Tibial nerve (tissue), 4 donors: ENCODE data around the gene C16orf82. TPM values are rescaled to one million over a fixed set of nuclear protein-coding genes. Genes with fewer than 3 reads are reported as not detected.

ENCODE experiments used
- DNase-seq, 2 donors: peaks; one replicate each; pipeline ENCODE4 v3.0.0-alpha.2; 2019; ENCODE audit warnings: low spot score in 2 of 2
- H3K27ac ChIP-seq, 4 donors: fragments of 200-600 bp; sonication (generic) in 3 of 4; one replicate each; pipeline ENCODE4 v1.5.1; 2017 to 2019; ENCODE audit warnings: mild to moderate bottlenecking in 1 of 4
- H3K27me3 ChIP-seq, 2 donors: fragments of 200-600 bp; sonication (generic) in 1 of 2; one replicate each; pipeline versions ENCODE4 v1.5.1 to v1.6.0; 2017 to 2019
- H3K36me3 ChIP-seq, 3 donors: fragments of 200-600 bp; sonication (generic); one replicate each; pipeline ENCODE4 v1.5.1; 2018 to 2019
- H3K4me1 ChIP-seq, 4 donors: fragments of 200-600 bp; sonication (generic) in 3 of 4; one replicate each; pipeline ENCODE4 v1.5.1; 2017 to 2019
- H3K4me3 ChIP-seq, 4 donors: fragments of 200-600 bp; sonication (generic) in 3 of 4; one replicate each; pipeline ENCODE4 v1.5.1; 2017 to 2019; ENCODE audit warnings: mild to moderate bottlenecking in 1 of 4, moderate library complexity in 1 of 4
- H3K9me3 ChIP-seq, 4 donors: fragments of 200-600 bp; sonication (generic) in 3 of 4; one replicate each; pipeline ENCODE4 v1.5.1; 2017 to 2019
- CTCF ChIP-seq, 5 experiments: fragments of 200-600 bp in 3 of 5; fragments of 450-650 bp in 2 of 5; sonication (generic) in 3 of 5; IDR thresholded peaks; one replicate each; pipeline ENCODE4 v1.5.1; 2016 to 2019; ENCODE audit warnings: antibody characterized with exemption in 5 of 5, mild to moderate bottlenecking in 3 of 5, moderate library complexity in 2 of 5
- EP300 ChIP-seq, 2 donors: sonication (generic); formaldehyde crosslinking; IDR thresholded peaks; one replicate each; pipeline ENCODE4 v1.6.1; 2017; ENCODE audit warnings: antibody characterized with exemption in 2 of 2, mild to moderate bottlenecking in 1 of 2
- POLR2A ChIP-seq, 2 donors: fragments of 450-650 bp; IDR thresholded peaks; one replicate each; pipeline ENCODE4 v1.6.1; 2017; ENCODE audit warnings: antibody characterized with exemption in 2 of 2, mild to moderate bottlenecking in 2 of 2, moderate library complexity in 2 of 2
- WGBS, 2 donors: methylation state at CpG; one replicate each; pipeline ENCODE4 v1.1.5; 2018; 5-methylcytosine and 5-hydroxymethylcytosine counted together
- total RNA-seq, 4 donors: library from RNA; depleted of rRNA; stranded (reverse); fragments of >200 nt; gene quantifications; one replicate each; pipeline ENCODE4 v1.1.0, GENCODE V29; 2016

The C16orf82 gene
- not detected for total RNA-seq

GRCh38 chr16:27066668-27067537, at the start of gene C16orf82:
Gene C16orf82, plus strand, starts transcription at chr16:27066927.
- Histone ChIP-seq H3K9me3 (no peaks in the 10 kb centered on the region), H3K36me3 (no peaks in the 10 kb centered on the region), H3K4me3 (peak within 1 kb of the TSS in 1 of 4 donors; percentile 11), H3K4me1 (peaks cover 0 to 16% (median 0%) of the 10 kb centered on the region in 4 donors), H3K27ac (peak within 1 kb of the TSS in 2 of 4 donors; percentile 61 to 68), H3K27me3 (no peaks in the 10 kb centered on the region)
- WGBS, 2 donors, result 18 to 29% methylated on average over 18 to 22 of the region's 22 CpGs
- TF ChIP-seq EP300 (IDR thresholded peaks at IDR 0.05), result peak in 1 of 2 donors; percentile 45
- no peak for TF ChIP-seq CTCF (IDR thresholded peaks at IDR 0.05)
- DNase-seq, result no peak

GRCh38 chr16:27020031-27020430, 46.7 kb upstream of the C16orf82 start:
- no peak overlapping the region for H3K4me3 ChIP-seq
- no peaks in the 10 kb centered on the region for H3K36me3 ChIP-seq
- no peaks in the 10 kb centered on the region for H3K4me1 ChIP-seq
- no peaks in the 10 kb centered on the region for H3K27me3 ChIP-seq
- no peak for TF ChIP-seq CTCF (IDR thresholded peaks at IDR 0.05)
- TF ChIP-seq POLR2A (IDR thresholded peaks at IDR 0.05), result no peak
- TF ChIP-seq EP300 (IDR thresholded peaks at IDR 0.05), result no peak
- no peak overlapping the region for H3K27ac ChIP-seq
- 93 to 97% methylated on average over 2 of the region's 2 CpGs for WGBS, 2 donors
- H3K9me3 ChIP-seq, result no peaks in the 10 kb centered on the region
- DNase-seq, result no peak

- Histone ChIP-seq H3K27ac (no peak overlapping the region), H3K27me3 (no peaks in the 10 kb centered on the region), H3K4me3 (no peak overlapping the region), H3K36me3 (no peaks in the 10 kb centered on the region), H3K9me3 (no peaks in the 10 kb centered on the region), H3K4me1 (no peaks in the 10 kb centered on the region)
- 83 to 92% methylated on average over 2 of the region's 2 CpGs for WGBS, 2 donors
- DNase-seq, result no peak
- TF ChIP-seq EP300 (IDR thresholded peaks at IDR 0.05) (no peak), POLR2A (IDR thresholded peaks at IDR 0.05) (no peak), CTCF (IDR thresholded peaks at IDR 0.05) (no peak)
These were observed 42.7 kb upstream of the C16orf82 start for GRCh38 chr16:27024010-27024409.

- Histone ChIP-seq H3K4me3 (no peak overlapping the region), H3K27me3 (no peaks in the 10 kb centered on the region), H3K4me1 (no peaks in the 10 kb centered on the region), H3K27ac (no peak overlapping the region), H3K36me3 (no peaks in the 10 kb centered on the region), H3K9me3 (no peaks in the 10 kb centered on the region)
- TF ChIP-seq POLR2A (IDR thresholded peaks at IDR 0.05) (no peak), CTCF (IDR thresholded peaks at IDR 0.05) (no peak), EP300 (IDR thresholded peaks at IDR 0.05) (no peak)
- WGBS, 2 donors, result 74 to 88% methylated on average over 6 of the region's 6 CpGs
- no peak for DNase-seq
These were observed 41.1 kb upstream of the C16orf82 start for GRCh38 chr16:27025581-27025980.

- no peaks in the 10 kb centered on the region for H3K4me1 ChIP-seq
- TF ChIP-seq POLR2A (IDR thresholded peaks at IDR 0.05) (no peak), CTCF (IDR thresholded peaks at IDR 0.05) (no peak), EP300 (IDR thresholded peaks at IDR 0.05) (no peak)
- no peaks in the 10 kb centered on the region for H3K36me3 ChIP-seq
- no peaks in the 10 kb centered on the region for H3K9me3 ChIP-seq
- WGBS, 2 donors, result 61 to 72% methylated on average over 7 of the region's 7 CpGs
- no peaks in the 10 kb centered on the region for H3K27me3 ChIP-seq
- no peak overlapping the region for H3K27ac ChIP-seq
- H3K4me3 ChIP-seq, result no peak overlapping the region
- no peak for DNase-seq
These were observed 38.8 kb upstream of the C16orf82 start for GRCh38 chr16:27027971-27028370.
